GM18519 (cell line): ENCODE results near the gene SDHB.

Experiments
- ATAC-seq: cut with Tn5 transposase; IDR thresholded peaks from one replicate; pipeline ENCODE4 v1.9.1; 2021; ENCODE audit warnings: mild to moderate bottlenecking, moderate library complexity; ENCODE audit not compliant: unreplicated experiment, low FRiP score

The SDHB gene

GRCh38 chr1:17052641-17053040, 1.2 kb downstream of the SDHB start:
- ATAC-seq = no peak

DNA sequence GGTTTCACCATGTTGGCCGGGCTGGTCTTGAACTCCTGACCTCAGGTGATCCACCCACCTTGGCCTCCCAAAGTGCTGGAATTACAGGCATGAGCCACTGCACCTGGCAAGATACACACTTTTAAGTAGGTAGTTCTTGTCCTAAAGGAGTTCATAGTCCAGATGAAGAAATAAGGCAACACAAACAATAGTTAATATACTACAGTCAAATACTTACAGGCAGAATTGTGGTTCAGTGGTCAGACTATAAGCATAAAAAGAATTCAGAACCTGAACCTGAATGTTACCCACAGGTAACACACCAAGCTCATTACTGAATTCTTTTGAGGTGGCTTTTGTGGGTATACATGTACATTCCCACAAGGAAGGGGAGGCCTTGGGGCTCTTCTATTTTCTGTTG, 1.8 kb downstream of the SDHB start:
- ATAC-seq = no peak

DNA sequence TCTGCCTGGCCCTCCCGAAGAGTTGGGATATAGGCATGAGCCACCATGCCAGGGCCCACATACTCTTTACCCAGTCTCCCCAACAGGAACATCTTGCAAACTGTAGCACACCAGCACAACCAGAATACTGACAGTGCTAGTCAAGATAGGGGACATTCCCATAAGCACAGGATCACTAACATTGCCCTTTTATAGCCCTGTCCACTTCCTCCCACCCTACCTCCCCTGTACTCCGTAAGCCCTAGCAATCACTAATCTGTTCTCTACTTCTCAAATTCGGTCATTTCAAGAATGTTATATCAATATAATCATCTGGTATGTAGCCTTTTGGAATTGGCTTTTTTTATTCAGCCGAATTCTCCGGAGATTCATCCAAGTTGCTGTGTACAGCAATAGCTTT, 5.9 kb downstream of the SDHB start:
- no peak for ATAC-seq

DNA sequence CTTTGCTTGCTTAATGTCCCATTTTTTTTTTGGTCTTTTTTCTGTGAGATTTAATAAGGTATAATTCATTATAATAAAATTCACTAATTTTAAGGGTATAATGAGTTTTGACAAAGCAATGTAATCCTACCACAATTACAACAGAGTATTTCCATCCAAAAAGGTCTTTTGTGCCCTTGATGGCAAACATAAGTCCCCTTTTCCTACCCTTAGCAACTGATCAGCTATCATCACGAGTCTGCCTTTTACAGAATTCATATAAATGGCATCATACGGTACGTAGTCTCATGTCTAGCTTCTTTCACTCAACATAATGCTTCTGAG, 7.5 kb downstream of the SDHB start:
- ATAC-seq = no peak

DNA sequence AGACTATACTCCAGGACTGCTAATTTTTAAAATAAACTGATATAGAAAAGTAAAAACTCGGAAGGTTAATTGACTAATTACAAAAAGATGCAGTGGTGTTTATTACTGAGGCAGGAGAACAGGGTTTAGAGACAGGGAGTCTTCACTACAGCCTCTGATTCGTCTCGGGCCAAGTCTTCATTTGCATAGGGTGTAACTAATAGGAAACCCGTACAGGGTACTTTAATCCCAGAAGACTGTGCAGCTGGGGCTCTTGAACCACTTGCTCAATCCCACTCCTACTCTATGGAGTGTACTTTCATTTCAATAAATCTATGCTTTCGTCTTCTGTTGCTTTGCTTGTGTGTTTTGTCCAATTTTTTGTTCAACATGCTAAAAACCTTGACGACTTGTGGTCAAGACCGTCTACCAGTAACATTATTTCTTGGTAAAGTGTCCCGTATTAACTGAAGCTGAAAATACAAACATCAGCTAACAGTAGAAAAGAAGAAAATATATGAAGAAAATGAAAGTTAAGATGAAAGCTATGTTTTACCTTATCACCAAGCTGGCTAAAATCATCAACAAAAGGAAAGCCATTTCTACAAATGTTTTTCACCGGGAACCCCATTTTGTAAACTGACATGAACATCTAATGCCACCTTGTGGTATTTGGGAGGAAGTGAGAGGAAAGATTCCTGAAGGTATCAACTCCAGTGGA, 8.0 kb downstream of the SDHB start:
- no peak for ATAC-seq

DNA sequence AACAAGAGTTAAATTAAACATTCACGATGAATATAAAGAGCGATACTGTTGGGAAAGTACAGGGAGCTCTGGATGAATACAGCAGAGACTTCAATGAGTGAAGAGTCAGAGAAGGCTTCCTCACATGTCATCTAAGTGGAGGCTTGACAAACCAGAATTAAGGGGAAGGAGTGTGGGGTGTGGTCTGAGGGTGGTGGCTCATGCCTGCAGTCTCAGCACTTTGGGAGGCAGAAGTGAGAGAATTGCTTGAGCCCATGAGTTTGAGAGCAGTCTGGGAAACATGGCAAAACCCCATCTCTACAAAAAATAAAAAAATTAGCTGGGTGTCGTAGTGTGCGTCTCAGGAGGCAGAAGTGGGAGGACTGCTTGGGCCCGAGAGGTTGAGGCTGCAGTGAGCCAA, 8.7 kb downstream of the SDHB start:
- ATAC-seq = no peak

DNA sequence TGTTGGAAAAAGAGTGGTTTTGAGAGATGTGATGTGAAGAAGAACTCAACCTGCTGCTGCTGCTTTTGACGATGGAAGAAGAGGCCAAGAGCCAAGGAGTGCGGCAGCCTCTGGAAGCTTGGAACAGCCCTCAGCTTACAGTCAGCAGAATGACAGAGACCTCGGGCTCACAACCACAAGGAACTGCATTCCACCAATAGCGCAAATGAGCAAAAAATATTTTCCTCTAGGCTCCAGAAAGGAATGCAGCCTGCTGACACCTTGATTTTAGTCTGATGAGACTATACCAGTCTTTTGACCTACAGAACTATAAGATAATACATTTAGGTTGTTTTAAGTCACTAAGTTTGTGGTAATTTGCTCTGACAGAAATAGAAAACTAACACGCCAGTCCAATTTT, 10.2 kb downstream of the SDHB start:
- ATAC-seq = no peak

DNA sequence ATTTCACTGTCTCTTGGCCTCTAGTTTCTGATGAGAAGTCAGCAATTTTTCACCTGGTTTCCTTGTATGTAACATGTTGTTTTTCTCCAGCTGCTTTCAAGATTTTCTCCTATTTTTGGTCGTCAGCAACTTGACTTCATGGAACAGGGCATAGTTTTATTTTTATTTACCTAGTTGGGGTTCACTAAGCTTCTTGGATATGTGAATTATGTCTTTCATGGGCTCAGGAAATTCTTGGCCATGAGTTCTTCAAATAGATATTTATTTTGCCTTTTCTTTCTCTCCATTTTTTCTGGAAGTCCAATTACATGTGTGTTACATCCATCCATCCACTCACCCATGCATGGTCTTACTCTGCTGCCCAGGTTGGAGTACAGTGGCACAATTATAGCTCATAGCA, 13.7 kb downstream of the SDHB start:
- ATAC-seq = no peak

DNA sequence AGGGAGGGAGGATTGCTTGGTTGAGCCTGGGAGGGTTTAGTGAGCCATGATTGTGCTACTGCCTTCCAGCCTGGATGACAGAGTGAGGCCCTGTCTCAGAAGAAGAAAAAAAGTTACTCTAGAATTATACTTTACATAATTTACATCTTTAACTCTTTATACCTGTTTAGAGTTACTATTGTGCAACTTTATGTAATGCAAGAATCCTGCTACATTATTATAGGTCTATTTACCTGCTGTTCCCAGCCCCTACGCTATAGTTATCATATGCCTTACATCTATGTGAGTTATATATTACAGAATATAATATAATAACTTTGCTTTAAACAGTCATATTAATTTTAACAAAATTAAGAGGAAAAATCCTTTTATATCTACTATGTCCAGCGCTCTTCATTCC, 14.3 kb downstream of the SDHB start:
- ATAC-seq = no peak

DNA sequence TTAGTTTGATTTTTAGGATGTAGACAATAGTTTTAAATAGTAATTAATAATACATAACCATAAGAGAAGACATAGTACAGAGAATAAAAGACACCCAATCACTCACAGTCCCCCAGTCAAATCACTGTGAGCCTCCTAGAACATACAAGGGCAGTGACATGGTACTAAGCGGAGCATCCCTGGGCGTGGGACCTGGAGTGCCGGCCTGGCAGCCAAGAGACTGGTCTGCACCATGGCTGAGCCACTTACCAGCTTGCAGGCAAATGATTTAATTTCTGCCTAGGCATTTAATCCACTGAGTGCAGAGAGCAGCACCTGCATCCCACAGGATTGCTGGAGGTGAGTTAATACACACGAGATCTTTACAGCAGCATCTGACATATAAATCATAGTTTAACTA, 20.4 kb downstream of the SDHB start:
- no peak for ATAC-seq

DNA sequence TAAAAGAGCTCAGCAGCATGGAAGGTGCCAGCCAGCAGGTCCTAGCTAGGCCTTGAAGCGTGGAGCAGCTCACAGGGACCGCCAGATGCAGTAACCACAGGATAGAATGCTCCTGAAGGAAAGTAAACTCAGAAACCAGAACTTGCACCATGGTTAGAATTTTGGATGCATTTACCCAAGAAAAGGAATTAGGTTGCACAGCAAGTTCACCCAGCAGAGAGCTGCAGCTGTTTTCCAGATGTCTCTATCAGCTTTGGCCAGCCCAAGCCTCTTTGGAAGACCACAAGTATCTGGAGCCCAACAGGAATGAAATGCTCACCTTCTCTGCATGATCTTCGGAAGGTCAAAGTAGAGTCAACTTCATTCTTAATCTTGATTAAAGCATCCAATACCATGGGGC, 21.1 kb downstream of the SDHB start:
- ATAC-seq = no peak

GRCh38 chr1:17031436-17031835, 22.4 kb downstream of the SDHB start:
- ATAC-seq = no peak

DNA sequence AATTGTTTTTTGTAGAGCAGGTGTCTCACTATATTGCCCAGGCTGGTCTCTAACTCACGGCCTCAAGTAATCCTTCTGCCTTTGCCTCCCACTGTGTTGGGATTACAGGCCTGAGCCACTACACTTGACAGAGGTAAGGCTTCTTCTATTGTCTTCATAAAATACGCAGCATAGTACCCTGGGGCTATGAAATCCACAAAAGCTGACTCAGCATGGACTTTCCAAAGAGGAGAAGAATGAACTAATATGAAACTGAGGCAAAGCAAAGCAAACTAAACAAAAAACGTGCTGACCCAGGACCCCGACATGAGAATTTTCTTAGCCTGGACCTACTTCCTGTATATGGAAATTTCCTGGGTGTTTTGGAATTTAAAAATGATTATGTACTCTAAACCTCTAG, 23.6 kb downstream of the SDHB start:
- no peak for ATAC-seq

DNA sequence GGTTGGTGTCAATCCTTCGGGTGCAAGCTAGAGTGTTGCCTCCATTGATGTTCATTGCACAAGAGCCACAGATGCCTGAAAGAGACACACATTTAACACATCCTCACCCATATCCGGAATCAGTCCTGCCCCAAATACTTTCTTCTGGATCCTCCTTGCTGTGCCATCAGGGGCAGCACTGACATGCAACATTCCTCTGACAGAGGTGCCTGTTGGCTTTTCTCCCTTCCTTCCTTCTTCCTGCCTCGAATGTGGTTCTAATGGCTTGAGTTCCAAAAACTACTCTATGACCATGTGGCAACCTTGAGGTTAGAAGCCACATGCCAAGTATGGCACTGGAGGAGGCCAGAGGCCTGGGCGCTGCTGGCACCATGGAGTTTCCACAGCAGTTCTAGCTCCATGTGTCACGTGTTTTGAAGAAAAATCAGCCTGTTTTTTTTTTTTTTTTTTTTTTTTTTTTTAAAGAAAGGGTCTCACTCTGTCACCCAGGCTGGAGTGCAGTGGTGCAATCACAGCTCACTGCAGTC, 25.1 kb downstream of the SDHB start:
- ATAC-seq = no peak

DNA sequence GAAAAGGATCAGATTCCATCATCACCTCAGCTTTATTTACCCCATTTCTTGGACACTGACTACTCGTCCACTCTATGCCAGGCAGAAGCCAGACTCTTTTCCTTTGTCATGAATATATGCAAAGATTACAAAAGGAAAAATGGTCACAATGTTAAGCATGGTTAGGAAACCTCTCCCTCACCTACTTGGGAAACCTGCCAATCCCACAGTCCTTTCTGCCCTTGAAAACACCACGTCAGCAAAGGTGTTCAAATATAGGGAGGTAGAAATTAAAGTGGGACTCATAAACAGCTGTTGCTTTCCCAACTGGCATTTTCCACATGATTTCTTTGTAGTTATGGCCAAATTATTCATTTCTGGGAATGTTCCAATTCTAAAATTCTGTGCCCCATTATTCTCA, 25.9 kb downstream of the SDHB start:
- ATAC-seq = no peak

- no peak for ATAC-seq
Observed at GRCh38 chr1:17027403-17027802, 26.4 kb downstream of the SDHB start.

DNA sequence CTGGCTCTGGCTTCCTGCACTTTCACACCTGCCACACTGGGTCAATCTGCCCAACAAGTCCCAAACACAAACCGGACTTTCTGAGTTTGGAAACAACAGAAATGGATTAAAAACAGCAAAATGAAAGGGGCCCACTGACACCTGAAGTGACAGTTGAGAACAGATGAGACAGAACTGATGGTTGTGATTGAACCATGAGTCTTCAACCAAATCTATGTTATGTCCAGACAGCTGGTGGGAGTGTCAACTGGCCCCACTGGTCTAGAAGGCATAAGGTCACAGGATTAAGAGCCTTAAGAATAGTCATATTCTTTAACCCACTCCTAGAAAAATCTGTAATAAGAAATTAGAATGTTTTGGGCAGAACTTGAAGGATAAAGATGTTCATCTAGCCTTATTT, 29.1 kb downstream of the SDHB start:
- no peak for ATAC-seq

DNA sequence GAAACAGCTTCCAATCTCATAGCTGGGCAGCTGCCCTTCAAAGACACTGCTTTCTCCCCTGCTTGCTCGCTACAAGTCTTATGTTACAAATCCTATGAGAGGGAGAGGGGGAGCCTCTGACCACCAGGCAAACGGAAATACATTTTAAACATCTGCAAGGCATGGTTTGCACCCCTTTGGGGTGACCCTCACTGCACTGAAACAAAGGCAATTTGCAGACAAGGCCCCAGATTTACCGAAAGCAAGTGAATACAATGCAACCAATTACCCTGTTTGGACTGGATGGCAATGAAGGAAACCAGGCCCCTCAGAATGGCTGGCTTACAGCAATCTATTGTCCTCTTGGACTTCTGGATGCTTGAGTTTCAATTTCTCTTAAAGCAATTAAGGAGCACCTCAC, 30.3 kb downstream of the SDHB start:
- no peak for ATAC-seq

- ATAC-seq = no peak
Observed at GRCh38 chr1:17023102-17023501, 30.7 kb downstream of the SDHB start.

- no peak for ATAC-seq
Observed at GRCh38 chr1:17021896-17022295, 31.9 kb downstream of the SDHB start.

GRCh38 chr1:17020502-17020901, 33.3 kb downstream of the SDHB start:
- no peak for ATAC-seq

GRCh38 chr1:17018849-17019248, 35.0 kb downstream of the SDHB start:
- no peak for ATAC-seq

DNA sequence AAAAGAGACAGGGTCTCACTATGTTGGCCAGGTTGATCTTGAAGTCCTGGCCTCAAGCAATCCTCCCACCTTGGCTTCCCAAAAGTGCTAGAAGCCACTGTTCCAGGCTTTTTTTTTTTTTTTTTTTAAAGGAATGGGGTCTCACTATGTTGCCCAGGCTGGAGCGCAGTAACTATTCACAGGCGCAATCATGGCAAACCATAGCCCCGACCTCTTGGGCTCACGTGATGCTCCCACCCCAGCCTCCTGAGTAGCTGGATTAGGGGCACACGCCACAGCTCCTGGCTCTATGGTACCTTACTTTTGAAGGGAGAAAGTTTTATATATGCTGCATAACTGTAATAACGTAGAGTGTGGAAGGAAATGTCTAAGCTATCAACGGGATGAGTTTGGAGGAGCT, 36.4 kb downstream of the SDHB start:
- no peak for ATAC-seq
